HG02970 (cell line): ENCODE measurements around the gene KDM7A.
"Not testable (repeated sequence)": the region's sequence is repeated elsewhere in the genome, so short reads cannot be mapped to it uniquely, and the experiment has no call there.

Experiments used
- ATAC-seq: cut with Tn5 transposase; IDR thresholded peaks from one replicate; pipeline ENCODE4 v1.9.1; 2021; ENCODE audit warnings: mild to moderate bottlenecking, moderate library complexity, moderate number of reproducible peaks; ENCODE audit not compliant: unreplicated experiment, low FRiP score

The KDM7A gene

GRCh38 chr7:140176811-140177702, at the start of gene KDM7A:
Gene KDM7A (minus strand): TSS chr7:140176983. CDS start chr7:140176937, 46 bp downstream.
- peak; percentile 73 for ATAC-seq

- ATAC-seq = no peak
Measured at GRCh38 chr7:140225562-140226249, 48.9 kb upstream of the KDM7A start.

- ATAC-seq = no peak
Measured at GRCh38 chr7:140223515-140224221, 46.9 kb upstream of the KDM7A start.

- ATAC-seq = no peak
Measured at GRCh38 chr7:140222814-140223213, 46.0 kb upstream of the KDM7A start.

- no peak for ATAC-seq
Measured at GRCh38 chr7:140219672-140220524, 43.1 kb upstream of the KDM7A start.

GRCh38 chr7:140218656-140219055, 41.9 kb upstream of the KDM7A start:
- no peak for ATAC-seq

GRCh38 chr7:140217750-140218501, 41.1 kb upstream of the KDM7A start:
- ATAC-seq = no peak

- ATAC-seq = no peak
Measured at GRCh38 chr7:140215281-140215680, 38.5 kb upstream of the KDM7A start.

GRCh38 chr7:140214075-140214684, 37.4 kb upstream of the KDM7A start:
- no peak for ATAC-seq

- ATAC-seq = no peak
Measured at GRCh38 chr7:140213684-140214074, 36.9 kb upstream of the KDM7A start.

GRCh38 chr7:140212100-140212881, 35.5 kb upstream of the KDM7A start:
- no peak for ATAC-seq

GRCh38 chr7:140211698-140212097, 34.9 kb upstream of the KDM7A start:
- ATAC-seq = no peak

- ATAC-seq = peak; percentile 92
Measured at GRCh38 chr7:140209866-140210609, 33.3 kb upstream of the KDM7A start.

GRCh38 chr7:140206616-140207389, 30.0 kb upstream of the KDM7A start:
- no peak for ATAC-seq

- no peak for ATAC-seq
Measured at GRCh38 chr7:140205600-140205999, 28.8 kb upstream of the KDM7A start.

GRCh38 chr7:140203556-140203955, 26.8 kb upstream of the KDM7A start:
- ATAC-seq = no peak

GRCh38 chr7:140202942-140203341, 26.2 kb upstream of the KDM7A start:
- ATAC-seq = not testable (repeated sequence)
